Measurements from ENCODE around the gene MGMT.

MGMT gene

DNA sequence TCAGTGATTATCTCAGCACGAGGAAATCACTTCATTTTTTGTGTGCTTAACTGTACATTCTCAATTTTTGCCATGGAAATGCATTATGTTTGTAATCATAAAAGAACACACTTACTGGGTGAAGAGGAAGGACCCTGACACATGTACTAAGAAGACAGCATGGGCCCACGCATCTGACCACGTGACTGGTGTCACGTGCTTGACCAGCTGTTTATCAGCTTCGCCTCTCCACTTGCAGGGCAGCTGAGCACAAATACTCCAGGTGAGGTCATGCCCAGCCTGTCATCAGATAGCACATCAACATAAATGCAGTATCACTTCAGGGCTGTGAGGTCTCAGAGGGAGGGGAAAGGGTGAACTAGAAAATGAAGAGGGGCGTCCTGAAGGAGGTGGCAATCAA lies 317.2 kb downstream of the MGMT start:
- DNase-seq (ENCODE audit: low spot score in 2 of 2) (no peak), ATAC-seq (replicated peaks; ENCODE audit: extremely low read depth, poor library complexity, severe bottlenecking) (no peak)
- Mint-ChIP-seq H3K27ac (ENCODE audit: low read depth) (no peak overlapping the region), H3K27me3 (no peaks in the 10 kb centered on the region), H3K4me3 (no peak overlapping the region), H3K36me3 (ENCODE audit: insufficient read depth) (peaks cover 4% of the 10 kb centered on the region), H3K4me1 (no peaks in the 10 kb centered on the region), H3K9me3 (peaks cover 7% of the 10 kb centered on the region)

DNA sequence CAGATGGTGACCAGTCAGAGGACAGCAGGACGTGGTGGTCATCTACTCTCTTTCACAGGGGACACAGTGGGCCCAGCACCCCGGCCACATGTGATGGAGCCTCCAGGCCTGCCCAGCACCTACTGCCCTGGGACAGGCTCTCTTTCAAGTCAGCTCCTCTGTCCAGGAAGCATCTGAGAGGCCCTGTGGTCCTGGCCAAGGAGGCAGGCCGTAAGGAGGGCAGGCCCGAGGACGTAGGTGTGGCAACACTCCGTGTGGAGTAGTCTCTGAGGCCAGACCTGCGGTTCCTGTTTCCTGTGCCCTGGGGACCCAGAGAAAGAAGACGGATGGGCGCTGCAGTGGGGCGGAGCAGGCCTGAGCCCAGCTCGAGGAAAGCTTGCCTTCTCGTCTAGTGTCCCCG lies 317.9 kb downstream of the MGMT start:
- ATAC-seq (replicated peaks; ENCODE audit: extremely low read depth, poor library complexity, severe bottlenecking): no peak
- no peak overlapping the region for H3K4me3 Mint-ChIP-seq

DNA sequence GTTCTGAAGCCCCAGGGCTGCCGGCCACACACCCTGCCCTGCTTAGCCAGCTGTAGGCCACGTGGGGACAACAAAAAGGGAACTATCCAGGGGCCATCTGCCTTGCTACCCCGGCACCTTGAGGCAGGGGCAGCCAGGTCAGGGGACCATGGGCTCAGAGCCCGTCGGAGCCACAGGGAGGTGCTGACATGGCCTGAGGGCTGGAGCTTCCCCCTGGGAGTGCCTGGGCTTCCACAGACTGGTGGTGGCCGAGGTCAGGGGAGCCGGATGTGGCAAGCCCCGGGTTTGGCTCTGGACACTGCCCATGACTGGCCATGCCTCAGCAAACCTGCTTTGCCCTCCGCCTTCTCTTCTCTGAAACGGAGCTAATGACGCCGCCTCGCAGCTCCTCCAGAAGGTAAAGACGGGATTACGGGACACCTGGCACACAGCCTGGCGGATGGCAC lies 318.5 kb downstream of the MGMT start:
- H3K27ac Mint-ChIP-seq (ENCODE audit: low read depth): no peak overlapping the region

More for the DNA sequence above, 317.9 kb downstream of the MGMT start:
- H3K36me3 Mint-ChIP-seq (ENCODE audit: insufficient read depth): peaks cover 5% of the 10 kb centered on the region
- no peak overlapping the region for H3K27ac Mint-ChIP-seq (ENCODE audit: low read depth)
- DNase-seq (ENCODE audit: low spot score in 2 of 2): no peak
- no peaks in the 10 kb centered on the region for H3K4me1 Mint-ChIP-seq
- no peaks in the 10 kb centered on the region for H3K27me3 Mint-ChIP-seq
- peaks cover 13% of the 10 kb centered on the region for H3K9me3 Mint-ChIP-seq

DNA sequence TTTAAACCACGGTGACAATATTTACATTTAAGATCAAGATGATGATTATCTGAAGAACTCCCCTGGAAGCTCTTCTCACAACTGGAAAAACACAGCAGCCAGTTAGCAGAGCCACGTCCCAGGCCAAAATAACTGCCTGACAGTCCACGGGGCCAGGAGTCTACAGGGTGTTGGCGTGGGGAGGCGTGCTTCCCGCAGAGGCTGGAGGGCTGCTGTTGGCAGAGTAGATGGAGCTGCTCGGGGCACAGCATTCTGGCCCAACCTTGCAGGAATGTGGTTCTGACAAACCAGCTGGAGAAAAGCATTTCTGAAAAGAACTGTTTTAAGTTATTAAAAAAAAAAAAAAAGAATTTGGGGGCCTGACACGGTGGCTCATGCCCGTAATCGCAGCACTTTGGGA lies 319.2 kb downstream of the MGMT start:
- Mint-ChIP-seq H3K27ac (ENCODE audit: low read depth) (no peak overlapping the region), H3K4me1 (no peaks in the 10 kb centered on the region), H3K27me3 (no peaks in the 10 kb centered on the region), H3K9me3 (peaks cover 22% of the 10 kb centered on the region), H3K4me3 (no peak overlapping the region), H3K36me3 (ENCODE audit: insufficient read depth) (peaks cover 6% of the 10 kb centered on the region)
- DNase-seq (ENCODE audit: low spot score in 2 of 2) (no peak), ATAC-seq (replicated peaks; ENCODE audit: extremely low read depth, poor library complexity, severe bottlenecking) (no peak)

More for the DNA sequence above, 318.5 kb downstream of the MGMT start:
- ATAC-seq (replicated peaks; ENCODE audit: extremely low read depth, poor library complexity, severe bottlenecking) (no peak), DNase-seq (ENCODE audit: low spot score in 2 of 2) (no peak)
- peaks cover 6% of the 10 kb centered on the region for H3K36me3 Mint-ChIP-seq (ENCODE audit: insufficient read depth)
- no peaks in the 10 kb centered on the region for H3K27me3 Mint-ChIP-seq
- H3K4me3 Mint-ChIP-seq: no peak overlapping the region
- no peaks in the 10 kb centered on the region for H3K4me1 Mint-ChIP-seq
- peaks cover 20% of the 10 kb centered on the region for H3K9me3 Mint-ChIP-seq

DNA sequence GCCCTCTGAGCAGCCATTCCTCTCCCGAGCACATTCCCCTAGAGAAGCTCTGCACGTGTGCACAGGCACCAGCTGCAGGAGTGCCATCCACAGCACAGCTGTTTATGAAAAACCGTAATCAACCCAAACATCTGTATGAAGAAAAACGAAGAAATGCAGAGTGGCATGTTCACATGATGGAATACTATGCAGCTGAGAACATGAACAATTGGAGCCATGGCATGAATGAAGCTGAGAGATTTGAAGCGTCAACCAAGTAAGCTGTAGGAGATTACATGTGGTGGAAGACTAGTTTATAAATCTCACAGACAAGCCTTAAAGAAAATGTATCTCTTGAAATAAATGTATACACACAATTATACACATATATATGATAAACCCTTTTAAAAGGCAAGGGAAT lies 320.5 kb downstream of the MGMT start:
- no peaks in the 10 kb centered on the region for H3K27me3 Mint-ChIP-seq
- ATAC-seq (replicated peaks; ENCODE audit: extremely low read depth, poor library complexity, severe bottlenecking) (no peak), DNase-seq (ENCODE audit: low spot score in 2 of 2) (no peak)
- H3K4me1 Mint-ChIP-seq: no peaks in the 10 kb centered on the region
- peaks cover 9% of the 10 kb centered on the region for H3K36me3 Mint-ChIP-seq (ENCODE audit: insufficient read depth)
- H3K4me3 Mint-ChIP-seq: no peak overlapping the region
- no peak overlapping the region for H3K27ac Mint-ChIP-seq (ENCODE audit: low read depth)
- peaks cover 22% of the 10 kb centered on the region for H3K9me3 Mint-ChIP-seq

DNA sequence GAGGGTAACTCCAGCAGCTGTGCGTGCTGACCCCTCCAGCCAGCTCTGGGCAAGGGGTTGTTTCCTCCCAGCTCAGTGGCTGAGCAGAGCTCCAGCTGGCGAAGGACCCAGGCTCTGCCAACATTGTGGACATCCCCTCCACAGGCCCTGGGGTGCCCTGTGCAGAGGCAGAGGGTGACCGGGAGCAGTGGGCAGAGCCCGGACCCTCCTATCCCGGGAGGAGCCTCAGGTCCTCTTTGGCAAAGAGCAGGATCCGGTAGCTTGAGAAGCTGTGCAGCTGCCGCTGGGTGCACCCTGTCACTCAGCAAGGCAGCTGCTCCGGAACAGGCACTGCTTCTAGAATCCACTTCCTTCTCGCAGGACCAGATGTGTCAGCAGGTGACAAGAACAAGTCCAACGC lies 321.2 kb downstream of the MGMT start:
- no peak overlapping the region for H3K4me3 Mint-ChIP-seq
- DNase-seq (ENCODE audit: low spot score in 2 of 2) (no peak), ATAC-seq (replicated peaks; ENCODE audit: extremely low read depth, poor library complexity, severe bottlenecking) (no peak)
- no peaks in the 10 kb centered on the region for H3K27me3 Mint-ChIP-seq
- no peaks in the 10 kb centered on the region for H3K4me1 Mint-ChIP-seq
- no peak overlapping the region for H3K27ac Mint-ChIP-seq (ENCODE audit: low read depth)
- H3K36me3 Mint-ChIP-seq (ENCODE audit: insufficient read depth): peaks cover 7% of the 10 kb centered on the region
- H3K9me3 Mint-ChIP-seq: peaks cover 27% of the 10 kb centered on the region

DNA sequence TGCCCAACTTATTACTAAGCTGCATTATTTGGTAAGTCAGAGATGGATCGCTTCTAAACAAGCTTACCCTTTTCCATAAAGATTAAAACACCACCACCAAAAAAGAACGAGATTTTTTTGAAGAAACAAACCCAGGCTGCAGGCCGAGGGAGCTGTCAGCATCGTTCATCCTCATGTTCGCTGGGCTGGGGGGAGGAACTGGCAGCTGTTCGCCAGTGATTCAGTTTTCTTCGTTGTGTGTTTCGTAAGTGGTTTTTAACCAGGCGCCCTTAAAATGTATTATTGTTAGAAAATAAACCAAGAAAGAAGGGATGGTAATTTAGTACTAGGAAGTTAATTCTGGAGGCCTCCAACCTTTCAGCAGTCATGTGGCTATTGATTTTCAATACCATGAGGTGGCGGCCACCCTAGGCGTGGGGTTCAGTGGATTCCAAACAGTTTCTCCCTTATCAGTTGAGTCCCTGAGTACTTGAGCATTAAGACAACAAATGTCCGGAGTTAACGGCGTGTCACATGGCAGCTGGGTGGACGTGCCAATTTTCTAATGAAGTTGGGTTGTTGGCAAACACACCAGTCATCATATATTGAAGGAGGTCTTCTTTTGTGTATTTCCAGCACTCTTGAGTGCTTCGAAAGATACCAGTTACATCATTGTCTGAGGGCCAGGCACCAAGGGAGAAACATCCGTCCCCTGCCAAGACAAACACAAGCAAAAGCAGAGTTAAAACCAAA lies 323.8 kb downstream of the MGMT start:
- H3K27me3 Mint-ChIP-seq: no peaks in the 10 kb centered on the region
- H3K27ac Mint-ChIP-seq (ENCODE audit: low read depth): no peak overlapping the region
- DNase-seq (ENCODE audit: low spot score in 2 of 2) (no peak), ATAC-seq (replicated peaks; ENCODE audit: extremely low read depth, poor library complexity, severe bottlenecking) (no peak)
- no peaks in the 10 kb centered on the region for H3K4me1 Mint-ChIP-seq
- H3K9me3 Mint-ChIP-seq: peaks cover 29% of the 10 kb centered on the region
- H3K4me3 Mint-ChIP-seq: no peak overlapping the region
- H3K36me3 Mint-ChIP-seq (ENCODE audit: insufficient read depth): peaks cover 6% of the 10 kb centered on the region

DNA sequence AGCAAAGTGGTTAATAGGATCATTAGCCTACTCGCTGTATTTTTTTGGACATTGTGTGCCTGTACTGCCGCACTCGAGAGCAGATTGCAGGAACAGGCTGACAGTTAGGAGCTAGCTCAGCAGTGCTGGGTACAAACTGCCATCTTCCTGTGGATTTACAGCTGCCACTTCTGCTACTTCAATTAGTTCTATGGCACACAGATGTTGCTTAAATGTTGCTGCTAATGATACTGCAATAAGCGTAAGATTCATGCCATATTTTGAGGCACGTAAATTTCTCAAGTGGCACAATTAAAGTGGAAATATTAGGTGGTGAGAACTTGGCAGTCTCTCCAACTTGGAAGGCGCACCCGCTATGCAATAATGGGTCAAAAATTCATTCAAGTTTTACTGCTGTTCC lies 325.1 kb downstream of the MGMT start:
- no peak for DNase-seq (ENCODE audit: low spot score in 2 of 2)
- Mint-ChIP-seq H3K27me3 (no peaks in the 10 kb centered on the region), H3K9me3 (peaks cover 29% of the 10 kb centered on the region), H3K27ac (ENCODE audit: low read depth) (no peak overlapping the region), H3K4me3 (no peak overlapping the region), H3K4me1 (no peaks in the 10 kb centered on the region), H3K36me3 (ENCODE audit: insufficient read depth) (peaks cover 9% of the 10 kb centered on the region)
- no peak for ATAC-seq (replicated peaks; ENCODE audit: extremely low read depth, poor library complexity, severe bottlenecking)

DNA sequence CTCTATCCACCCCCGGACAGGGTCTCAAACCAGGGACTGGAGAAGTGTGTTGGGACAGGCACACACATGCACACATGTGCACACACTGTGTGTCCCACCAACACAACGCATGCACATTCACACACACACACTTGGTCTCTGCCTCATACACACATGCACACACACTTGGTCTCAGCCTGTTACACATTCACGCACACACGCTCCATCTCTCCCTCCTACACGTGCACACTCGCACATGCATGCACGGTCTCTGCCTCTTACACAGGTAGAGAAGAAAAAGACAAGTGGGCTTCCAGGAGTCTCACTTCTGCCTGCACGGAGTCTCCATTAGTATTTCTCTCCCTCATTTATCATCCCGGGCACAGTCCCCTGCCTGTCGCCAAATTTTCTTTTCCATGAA lies 325.8 kb downstream of the MGMT start:
- H3K36me3 Mint-ChIP-seq (ENCODE audit: insufficient read depth): peaks cover 9% of the 10 kb centered on the region
- no peak overlapping the region for H3K27ac Mint-ChIP-seq (ENCODE audit: low read depth)
- no peaks in the 10 kb centered on the region for H3K4me1 Mint-ChIP-seq
- H3K9me3 Mint-ChIP-seq: peaks cover 25% of the 10 kb centered on the region
- no peak for ATAC-seq (replicated peaks; ENCODE audit: extremely low read depth, poor library complexity, severe bottlenecking)
- DNase-seq (ENCODE audit: low spot score in 2 of 2): no peak
- no peaks in the 10 kb centered on the region for H3K27me3 Mint-ChIP-seq
- no peak overlapping the region for H3K4me3 Mint-ChIP-seq

DNA sequence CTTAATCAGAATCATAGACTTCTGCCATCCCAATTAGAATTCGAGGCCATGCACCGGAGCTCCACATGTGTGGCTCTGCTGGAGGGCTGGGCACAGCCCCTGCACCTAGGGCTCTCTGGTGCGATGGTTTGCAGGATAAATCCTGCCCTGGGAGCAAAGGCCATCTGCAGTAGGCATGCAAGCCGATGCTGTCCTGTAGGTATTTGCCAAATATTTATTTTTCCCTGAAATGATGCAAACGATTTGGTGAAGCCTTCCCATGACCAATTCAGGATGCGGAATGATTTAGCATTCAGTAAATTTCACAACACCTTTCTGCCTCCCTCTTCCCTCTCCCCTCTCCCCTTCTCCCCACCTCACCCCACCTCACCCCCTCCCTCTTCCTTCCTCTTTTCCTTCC lies 326.4 kb downstream of the MGMT start:
- Mint-ChIP-seq H3K27ac (ENCODE audit: low read depth) (no peak overlapping the region), H3K4me1 (no peaks in the 10 kb centered on the region), H3K27me3 (no peaks in the 10 kb centered on the region), H3K4me3 (no peak overlapping the region), H3K36me3 (ENCODE audit: insufficient read depth) (peaks cover 9% of the 10 kb centered on the region), H3K9me3 (peaks cover 25% of the 10 kb centered on the region)
- ATAC-seq (replicated peaks; ENCODE audit: extremely low read depth, poor library complexity, severe bottlenecking) (no peak), DNase-seq (ENCODE audit: low spot score in 2 of 2) (no peak)

DNA sequence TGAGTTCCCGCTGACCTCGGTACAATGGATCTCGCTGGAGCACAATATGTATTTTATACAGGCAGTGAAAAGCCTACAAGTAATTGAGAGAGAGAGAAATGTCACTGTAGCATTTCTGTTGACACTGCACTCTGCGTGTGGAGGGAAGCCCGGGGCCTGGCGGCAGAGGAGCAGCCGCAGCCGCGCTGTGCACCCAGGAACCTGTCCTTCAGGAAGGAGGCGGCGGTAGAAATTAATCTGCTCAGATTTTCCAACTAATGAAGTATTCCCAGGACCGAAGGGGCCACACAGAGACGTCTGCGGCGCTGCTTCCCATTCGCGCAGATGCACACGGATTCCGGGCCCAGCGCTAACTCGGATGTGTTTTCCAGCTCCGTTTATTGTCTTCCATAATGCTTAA lies 327.0 kb downstream of the MGMT start:
- H3K27ac Mint-ChIP-seq (ENCODE audit: low read depth): no peak overlapping the region
- H3K4me3 Mint-ChIP-seq: no peak overlapping the region
- no peaks in the 10 kb centered on the region for H3K4me1 Mint-ChIP-seq
- peaks cover 9% of the 10 kb centered on the region for H3K36me3 Mint-ChIP-seq (ENCODE audit: insufficient read depth)
- no peaks in the 10 kb centered on the region for H3K27me3 Mint-ChIP-seq
- DNase-seq (ENCODE audit: low spot score in 2 of 2): no peak
- ATAC-seq (replicated peaks; ENCODE audit: extremely low read depth, poor library complexity, severe bottlenecking): no peak
- H3K9me3 Mint-ChIP-seq: peaks cover 29% of the 10 kb centered on the region

DNA sequence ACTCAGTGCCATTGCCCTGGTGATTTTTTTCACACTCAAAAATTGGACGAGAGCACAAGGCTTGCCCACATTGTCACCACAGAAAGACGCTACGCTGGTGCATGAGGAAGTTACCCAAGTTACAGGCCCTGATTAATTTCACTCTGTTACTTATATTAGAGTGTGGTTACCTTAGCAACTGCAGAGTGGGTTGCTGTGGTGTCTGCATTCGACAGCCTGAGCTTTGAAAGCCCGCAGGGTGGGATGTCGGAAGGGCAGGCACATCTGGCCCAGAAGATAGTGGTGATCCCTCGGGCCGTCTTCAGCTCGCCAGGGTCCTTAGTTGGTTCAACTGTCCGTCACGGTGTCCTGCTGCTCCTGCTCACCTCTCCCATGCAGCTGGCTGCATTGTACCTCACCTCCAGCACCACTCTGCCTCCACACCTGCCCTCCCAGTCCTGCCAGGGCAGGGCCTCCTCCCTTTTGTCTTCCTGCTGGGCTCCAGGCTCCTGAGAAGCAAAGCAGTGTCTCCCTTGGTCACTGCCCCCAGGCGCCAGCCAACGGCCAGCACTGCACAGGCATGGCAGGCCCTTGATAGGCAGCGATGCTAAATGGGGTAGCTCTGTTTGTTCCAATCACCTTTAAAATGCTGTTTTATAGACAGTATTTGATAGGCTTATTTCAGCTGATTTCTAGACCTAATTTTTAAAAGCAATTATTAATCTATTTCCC lies 329.8 kb downstream of the MGMT start:
- H3K36me3 Mint-ChIP-seq (ENCODE audit: insufficient read depth): peaks cover 3% of the 10 kb centered on the region
- ATAC-seq (replicated peaks; ENCODE audit: extremely low read depth, poor library complexity, severe bottlenecking) (no peak), DNase-seq (ENCODE audit: low spot score in 2 of 2) (no peak)
- H3K4me1 Mint-ChIP-seq: no peaks in the 10 kb centered on the region
- H3K27ac Mint-ChIP-seq (ENCODE audit: low read depth): no peak overlapping the region
- H3K9me3 Mint-ChIP-seq: peaks cover 17% of the 10 kb centered on the region
- no peaks in the 10 kb centered on the region for H3K27me3 Mint-ChIP-seq
- no peak overlapping the region for H3K4me3 Mint-ChIP-seq

DNA sequence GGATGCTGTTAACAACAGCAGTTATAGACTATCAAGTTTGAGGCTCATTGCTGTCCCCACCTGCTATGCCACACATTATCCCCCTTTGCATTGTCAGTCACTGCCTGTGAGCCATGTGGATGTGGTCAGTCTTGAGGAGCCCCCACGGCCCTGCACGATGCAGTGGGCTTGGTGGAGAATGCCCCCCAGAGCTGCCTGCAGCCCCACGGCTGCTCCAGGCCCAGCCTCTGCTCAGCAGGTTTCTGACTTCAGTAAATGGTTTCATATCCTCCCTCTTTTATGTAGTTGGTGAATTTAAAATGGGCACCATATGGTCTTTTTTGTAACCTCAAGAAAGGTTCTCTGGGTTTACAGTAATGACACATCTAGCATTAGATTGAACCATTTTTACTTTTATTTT lies 332.9 kb downstream of the MGMT start:
- H3K4me1 Mint-ChIP-seq: no peaks in the 10 kb centered on the region
- H3K36me3 Mint-ChIP-seq (ENCODE audit: insufficient read depth): peaks cover 3% of the 10 kb centered on the region
- DNase-seq (ENCODE audit: low spot score in 2 of 2): no peak
- ATAC-seq (replicated peaks; ENCODE audit: extremely low read depth, poor library complexity, severe bottlenecking): no peak
- H3K4me3 Mint-ChIP-seq: no peak overlapping the region
- H3K27ac Mint-ChIP-seq (ENCODE audit: low read depth): no peak overlapping the region
- H3K9me3 Mint-ChIP-seq: peaks cover 26% of the 10 kb centered on the region
- H3K27me3 Mint-ChIP-seq: peaks cover 9% of the 10 kb centered on the region
